Tibial nerve (tissue), 4 donors: ENCODE measurements around the gene APOBEC3B.

Experiments
- CTCF ChIP-seq, 5 experiments: fragments of 200-600 bp in 3 of 5; fragments of 450-650 bp in 2 of 5; sonication (generic) in 3 of 5; IDR thresholded peaks; one replicate each; pipeline ENCODE4 v1.5.1; 2016 to 2019; ENCODE audit warnings: antibody characterized with exemption in 5 of 5, mild to moderate bottlenecking in 3 of 5, moderate library complexity in 2 of 5
- EP300 ChIP-seq, 2 donors: sonication (generic); formaldehyde crosslinking; IDR thresholded peaks; one replicate each; pipeline ENCODE4 v1.6.1; 2017; ENCODE audit warnings: antibody characterized with exemption in 2 of 2, mild to moderate bottlenecking in 1 of 2
- POLR2A ChIP-seq, 2 donors: fragments of 450-650 bp; IDR thresholded peaks; one replicate each; pipeline ENCODE4 v1.6.1; 2017; ENCODE audit warnings: antibody characterized with exemption in 2 of 2, mild to moderate bottlenecking in 2 of 2, moderate library complexity in 2 of 2

GRCh38 chr22:39013942-39014722 lies 32.0 kb downstream of the APOBEC3B start, which contains the start of gene APOBEC3C:
- TF ChIP-seq POLR2A (IDR thresholded peaks at IDR 0.05) (peak; percentile 56 to 74), CTCF (IDR thresholded peaks at IDR 0.05) (peak in 1 of 5 experiments; percentile 10), EP300 (IDR thresholded peaks at IDR 0.05) (peak in 1 of 2 donors; percentile 79)
